Stimulated activated CD4-positive, alpha-beta T cell treated with anti-CD3 and anti-CD28 coated beads, Interleukin-2, amount 100 ng/mL, for 4 hours (primary cell): ENCODE measurements around the gene MIEF1.
"Not testable (repeated sequence)": the region's sequence is repeated elsewhere in the genome, so short reads cannot be mapped to it uniquely, and the experiment has no call there.

ENCODE experiments used
- DNase-seq: peaks from one replicate; pipeline ENCODE4 v3.0.0-alpha.2; 2020; ENCODE audit warnings: low read depth

MIEF1 gene

GRCh38 chr22:39489094-39490068 is 12.7 kb upstream of the MIEF1 start:
- no peak for DNase-seq

DNA sequence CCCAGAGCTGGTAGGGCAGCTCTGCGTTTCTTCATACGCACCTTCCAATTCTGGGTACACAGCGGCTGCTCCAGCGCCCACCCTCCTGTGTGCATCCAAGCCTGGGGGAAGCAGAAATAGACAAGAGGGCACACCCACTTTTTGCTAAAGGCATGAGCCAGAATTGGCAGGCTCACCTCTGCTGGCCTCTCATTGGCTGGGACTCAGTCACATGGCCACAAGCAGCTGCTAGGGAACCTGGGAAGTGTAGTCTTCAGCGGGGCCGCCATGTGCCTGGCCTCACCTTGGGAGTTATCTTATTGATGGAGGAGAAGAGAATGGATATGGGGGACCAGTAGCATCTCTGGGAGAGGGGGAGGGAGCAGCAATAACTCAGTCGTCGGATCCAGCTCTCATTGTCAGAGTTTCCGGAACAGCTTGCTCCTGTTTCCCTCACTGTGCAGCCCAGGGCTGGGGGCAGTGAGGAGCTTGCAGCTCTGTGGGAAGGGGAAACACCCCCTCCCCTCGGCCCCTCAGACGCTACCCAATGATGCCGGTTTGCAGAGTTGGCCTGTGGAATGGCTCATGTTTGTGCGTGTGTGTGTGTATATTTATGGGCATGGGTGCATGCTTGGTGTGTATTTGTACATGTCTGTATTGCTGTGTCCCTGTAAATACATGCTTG is 11.8 kb upstream of the MIEF1 start:
- DNase-seq: peak; percentile 72

GRCh38 chr22:39490966-39491680 is 11.0 kb upstream of the MIEF1 start:
- DNase-seq: no peak

- DNase-seq: no peak
These were observed 10.4 kb upstream of the MIEF1 start for GRCh38 chr22:39491696-39492095.

GRCh38 chr22:39492186-39492585 is 9.9 kb upstream of the MIEF1 start:
- DNase-seq: no peak

- DNase-seq: no peak
These were observed 8.3 kb upstream of the MIEF1 start for GRCh38 chr22:39493759-39494158.

- DNase-seq: no peak
These were observed 7.5 kb upstream of the MIEF1 start for GRCh38 chr22:39494471-39495120.

DNA sequence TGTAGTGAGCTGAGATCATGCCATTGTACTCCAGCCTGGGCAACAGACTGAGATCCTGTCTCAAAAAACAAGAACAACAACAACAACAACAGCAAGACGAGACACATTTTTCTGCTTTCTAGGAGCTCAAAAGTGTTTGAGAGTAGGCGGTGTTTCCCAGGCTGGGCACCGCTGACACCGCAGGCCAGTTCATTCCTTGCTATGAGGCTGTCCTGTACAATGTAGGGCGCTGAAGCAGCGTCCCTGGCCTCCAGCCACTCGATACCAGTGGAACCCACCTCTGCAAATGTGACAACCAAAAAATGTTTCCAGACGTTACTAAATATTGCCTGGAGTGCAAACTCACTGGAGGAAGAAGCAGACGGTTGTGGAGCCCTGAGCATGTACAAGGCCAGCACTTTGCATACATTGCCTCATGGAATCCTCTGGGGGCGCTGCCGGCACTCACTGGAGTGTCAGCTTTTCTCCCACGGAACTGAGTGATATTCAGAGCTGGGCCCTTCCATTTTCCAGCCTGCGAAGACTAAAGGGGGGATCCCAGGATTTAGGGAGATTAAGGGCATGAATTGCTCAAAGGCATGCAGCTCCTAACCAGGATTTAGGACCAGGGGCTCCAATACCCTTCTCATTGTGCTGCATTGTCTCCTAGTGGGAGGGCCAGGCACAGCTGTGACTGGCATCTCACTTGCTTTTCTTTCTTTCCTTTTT is 5.8 kb upstream of the MIEF1 start:
- peak; percentile 40 for DNase-seq

- no peak for DNase-seq
These were observed 4.7 kb upstream of the MIEF1 start for GRCh38 chr22:39497429-39497828.

- DNase-seq: no peak
These were observed 3.7 kb upstream of the MIEF1 start for GRCh38 chr22:39498368-39498767.

DNA sequence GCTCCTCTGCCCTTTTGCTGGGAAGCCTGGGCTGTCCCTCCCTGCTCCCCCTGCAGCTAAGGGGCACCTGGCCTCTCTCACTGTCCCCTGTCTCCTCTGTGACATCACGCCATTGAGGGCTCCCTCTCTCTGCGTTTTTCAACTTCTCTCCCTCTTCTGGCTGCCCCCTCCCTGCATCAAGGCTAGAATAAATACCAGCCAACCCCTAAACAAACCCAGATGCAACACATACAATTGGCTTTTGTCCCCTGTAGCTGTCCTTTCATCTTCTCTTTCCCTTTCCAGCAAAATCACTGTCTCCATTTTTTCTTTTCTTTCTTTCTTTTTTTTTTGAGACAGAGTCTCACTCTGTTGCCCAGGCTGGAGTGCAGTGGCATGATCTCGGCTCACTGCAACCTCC is 3.3 kb upstream of the MIEF1 start:
- DNase-seq: no peak

DNA sequence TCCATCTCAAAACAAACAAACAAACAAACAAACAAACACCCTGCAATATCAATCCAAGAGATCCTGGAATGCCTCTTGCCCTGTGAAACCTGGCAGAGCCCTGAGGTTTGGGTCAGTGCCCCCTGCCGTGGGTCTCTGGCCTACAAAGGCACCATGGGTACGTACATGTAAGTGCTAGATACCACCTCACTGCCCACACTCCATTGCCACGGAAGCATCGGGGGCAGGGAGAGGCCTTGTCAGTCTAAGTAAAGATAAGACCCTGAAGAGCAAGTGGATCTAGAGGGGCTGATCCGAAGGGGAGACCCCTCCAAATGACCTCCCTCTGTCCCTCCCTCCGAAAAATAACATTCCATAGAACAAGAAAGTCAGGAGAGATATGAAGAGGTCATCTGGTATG is 2.0 kb upstream of the MIEF1 start:
- DNase-seq: no peak

DNA sequence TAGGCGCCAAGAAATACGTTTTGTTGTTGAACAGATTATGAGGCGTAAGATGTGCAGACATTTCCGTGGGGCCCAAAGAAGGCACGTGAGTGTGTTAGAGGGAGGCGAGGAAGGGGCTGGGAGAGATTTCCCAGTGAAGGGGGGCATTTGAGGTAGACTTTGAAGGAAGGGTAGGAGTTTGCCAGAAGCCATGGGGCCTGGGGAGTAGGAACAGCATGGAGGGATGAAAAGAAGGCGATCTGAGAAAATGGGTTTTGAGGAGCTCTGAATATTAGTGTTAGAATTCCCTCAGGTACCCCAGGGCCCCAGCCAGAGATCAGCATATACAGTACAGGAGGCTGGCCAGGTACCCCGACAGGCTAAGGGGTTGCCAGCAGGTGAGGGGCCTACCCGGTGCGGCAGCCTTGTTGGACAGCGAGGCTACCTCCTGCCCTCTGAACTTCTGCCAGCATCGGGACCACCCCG is 414 bp upstream of the MIEF1 start:
- no peak for DNase-seq

DNA sequence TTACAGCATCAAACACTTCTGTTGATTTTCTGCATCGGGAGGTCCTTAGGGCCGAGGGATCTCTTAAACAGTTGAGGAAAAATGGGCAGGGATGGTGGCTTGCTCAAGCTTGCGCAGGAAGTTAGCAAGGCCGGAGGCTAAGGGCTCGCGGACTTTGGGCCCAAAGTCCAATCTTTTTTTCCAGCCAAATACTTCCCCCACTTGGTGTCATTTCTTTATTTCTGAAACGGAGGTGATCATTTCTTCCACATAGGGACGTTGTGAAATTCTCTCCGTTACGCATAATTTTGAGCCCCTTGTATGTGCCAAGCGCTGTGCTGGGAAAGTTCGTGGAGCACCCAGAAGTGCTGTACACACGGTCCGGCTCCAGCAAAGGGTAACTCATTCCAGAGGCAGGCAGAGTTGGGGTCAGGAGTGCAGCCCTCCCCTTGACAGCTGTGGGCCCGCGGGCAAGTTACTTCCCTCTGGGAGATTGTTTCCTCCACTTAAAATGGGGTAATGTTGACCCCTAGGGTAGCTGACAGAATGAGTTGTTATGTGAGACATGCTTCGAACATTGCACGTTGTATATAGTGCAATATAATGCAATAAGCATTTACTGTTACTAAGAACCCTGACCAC is 809 bp downstream of the MIEF1 start:
- no peak for DNase-seq

DNA sequence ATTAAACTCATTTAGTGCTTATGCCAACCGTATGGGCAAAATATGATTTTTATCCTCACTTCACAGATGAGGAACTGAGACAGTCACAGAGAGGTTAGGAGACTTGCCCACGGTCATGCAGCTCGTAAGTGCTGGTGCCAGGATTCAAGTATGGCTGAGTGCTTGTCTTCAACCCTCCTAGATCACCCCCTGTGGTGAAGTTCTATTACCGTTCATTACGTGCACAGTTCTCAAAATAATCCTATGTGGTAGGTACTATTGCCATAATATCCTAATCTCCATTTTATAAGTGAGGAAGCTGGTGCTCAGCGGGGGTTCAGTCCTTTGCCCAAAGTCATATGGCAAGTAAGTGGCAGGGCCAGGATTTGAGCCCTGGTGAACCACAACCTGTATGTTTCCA is 1.5 kb downstream of the MIEF1 start:
- DNase-seq: no peak

DNA sequence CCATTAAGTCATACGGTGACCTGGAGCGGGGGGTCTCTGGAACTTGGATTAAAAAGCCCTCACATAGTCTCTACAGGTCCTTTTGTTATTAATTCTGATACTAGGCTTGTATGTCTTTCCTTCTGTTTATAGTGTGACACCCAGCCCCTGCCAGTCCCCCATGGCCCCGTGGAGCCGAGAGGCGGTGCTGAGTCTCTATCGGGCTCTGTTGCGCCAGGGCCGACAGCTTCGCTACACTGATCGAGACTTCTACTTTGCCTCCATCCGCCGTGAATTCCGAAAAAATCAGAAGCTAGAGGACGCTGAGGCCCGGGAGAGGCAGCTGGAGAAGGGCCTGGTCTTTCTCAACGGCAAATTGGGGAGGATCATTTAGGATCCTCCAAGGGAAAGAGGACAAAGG is 2.0 kb downstream of the MIEF1 start:
- DNase-seq: no peak

GRCh38 chr22:39507021-39507420 is 4.9 kb downstream of the MIEF1 start:
- DNase-seq: not testable (repeated sequence)

- DNase-seq: no peak
These were observed 6.3 kb downstream of the MIEF1 start for GRCh38 chr22:39508393-39508792.

DNA sequence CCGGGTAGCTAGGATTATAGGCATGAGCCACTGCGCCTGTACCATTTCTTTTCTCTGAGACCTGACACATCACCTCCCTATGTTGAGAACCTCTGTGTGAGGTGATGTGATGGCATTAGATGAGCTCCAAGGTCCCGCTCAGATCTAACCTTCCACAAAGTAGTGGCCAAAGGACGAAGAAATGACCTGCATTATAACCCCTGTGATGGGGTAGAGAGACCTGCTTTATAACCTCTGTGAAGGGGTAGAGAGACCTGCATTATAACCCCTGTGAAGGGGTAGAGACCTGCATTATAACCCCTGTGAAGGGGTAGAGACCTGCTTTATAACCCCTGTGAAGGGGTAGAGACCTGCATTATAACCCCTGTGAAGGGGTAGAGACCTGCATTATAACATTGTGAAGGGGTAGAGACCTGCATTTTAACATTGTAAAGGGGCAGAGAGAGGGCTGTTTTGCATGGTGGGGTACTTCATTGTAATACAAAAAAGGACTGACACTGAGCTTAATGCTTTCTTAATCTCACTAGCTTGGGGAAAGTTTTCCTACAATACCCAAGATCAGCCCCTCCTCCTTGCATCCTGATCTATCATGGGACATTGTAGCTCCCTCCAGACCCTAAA is 8.5 kb downstream of the MIEF1 start:
- no peak for DNase-seq

GRCh38 chr22:39511226-39511625 is 9.1 kb downstream of the MIEF1 start:
- DNase-seq: no peak

DNA sequence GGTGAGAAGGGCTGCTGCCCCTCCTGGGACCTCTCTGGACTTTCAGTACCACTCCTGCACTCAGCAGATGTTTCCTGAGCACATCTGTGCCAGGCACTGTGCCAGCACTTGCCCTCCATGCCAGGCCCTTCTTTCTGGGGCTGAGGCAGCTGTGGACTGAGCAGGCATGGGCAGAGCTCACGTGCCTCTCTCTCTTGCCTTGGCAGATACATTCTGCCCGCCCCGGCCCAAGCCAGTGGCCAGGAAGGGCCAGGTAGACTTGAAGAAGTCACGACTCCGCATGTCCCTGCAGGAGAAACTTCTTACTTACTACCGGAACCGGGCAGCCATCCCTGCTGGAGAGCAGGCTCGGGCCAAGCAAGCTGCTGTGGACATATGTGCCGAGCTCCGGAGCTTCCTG is 9.9 kb downstream of the MIEF1 start:
- no peak for DNase-seq
